Activated T-helper 1 cell treated with anti-CD3 and anti-CD28 coated beads, Interleukin-12 subunit alpha, Interleukin-12 subunit beta, Interleukin-2, Interleukin-4 antibody, amounts not matched to agents 30 ng/mL and 10 ng/mL and 1 ng/mL, durations not matched to agents 14 hours and 24 hours and 36 hours (primary cell): Measurements from ENCODE around the gene MAOB. TPM values are rescaled to one million over a fixed set of nuclear protein-coding genes. Genes with fewer than 3 reads are reported as not detected.

Experiments used
- DNase-seq: peaks from one replicate; pipeline ENCODE4 v3.0.0; 2021; ENCODE audit warnings: low spot score
- H3K27ac Mint-ChIP-seq: one replicate; pipeline ENCODE4 v1.8.0; 2021; ENCODE audit warnings: mild to moderate bottlenecking, mixed read lengths
- H3K27me3 Mint-ChIP-seq: one replicate; pipeline ENCODE4 v1.8.0; 2022; ENCODE audit warnings: mild to moderate bottlenecking, moderate library complexity, mixed read lengths; ENCODE audit not compliant: insufficient read depth
- H3K36me3 Mint-ChIP-seq: one replicate; pipeline ENCODE4 v1.8.0; 2021; ENCODE audit warnings: low read depth, mixed read lengths
- H3K4me1 Mint-ChIP-seq: one replicate; pipeline ENCODE4 v1.8.0; 2021; ENCODE audit warnings: low read depth, mixed read lengths
- H3K4me3 Mint-ChIP-seq: one replicate; pipeline ENCODE4 v1.8.0; 2021; ENCODE audit warnings: mild to moderate bottlenecking, moderate library complexity, mixed read lengths
- H3K9me3 Mint-ChIP-seq: one replicate; pipeline ENCODE4 v1.8.0; 2021; ENCODE audit warnings: mixed read lengths
- intact Hi-C: fragments of 100-400 bp; cut with micrococcal nuclease; formaldehyde crosslinking; loops from one replicate; pipeline ENCODE4 v1.15.1; 2024
- total RNA-seq: library from RNA; stranded (reverse); gene quantifications from 2 replicates; pipeline ENCODE4 v1.2.3, GENCODE V29; 2022

The MAOB gene
- total RNA-seq, 1 donor from 2014 or later = not detected

DNA sequence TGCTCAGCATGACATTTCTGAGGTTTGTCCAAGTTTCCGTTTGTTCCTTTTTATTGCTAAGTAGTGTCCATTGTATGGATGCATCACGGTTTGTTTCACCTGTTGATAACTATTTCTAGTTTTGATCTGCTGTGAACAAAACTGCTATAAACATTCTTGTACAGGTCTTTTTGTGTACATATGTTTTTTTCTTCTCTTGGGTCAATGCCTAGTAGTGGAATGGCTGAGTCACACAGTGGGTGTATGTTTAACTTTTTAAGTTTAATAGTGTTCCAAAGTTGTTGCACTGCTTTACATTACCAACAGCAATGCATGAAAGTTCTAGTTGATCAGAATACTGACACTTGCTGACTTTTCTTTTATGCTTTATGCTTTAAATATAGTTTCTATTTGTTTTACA lies 76.7 kb downstream of the MAOB start:
- intact Hi-C loops = no loop called here
- DNase-seq = no peak
- Mint-ChIP-seq H3K4me3 (no peak overlapping the region), H3K4me1 (no peaks in the 10 kb centered on the region), H3K9me3 (no peaks in the 10 kb centered on the region), H3K27me3 (no peaks in the 10 kb centered on the region), H3K36me3 (no peaks in the 10 kb centered on the region), H3K27ac (no peak overlapping the region)

DNA sequence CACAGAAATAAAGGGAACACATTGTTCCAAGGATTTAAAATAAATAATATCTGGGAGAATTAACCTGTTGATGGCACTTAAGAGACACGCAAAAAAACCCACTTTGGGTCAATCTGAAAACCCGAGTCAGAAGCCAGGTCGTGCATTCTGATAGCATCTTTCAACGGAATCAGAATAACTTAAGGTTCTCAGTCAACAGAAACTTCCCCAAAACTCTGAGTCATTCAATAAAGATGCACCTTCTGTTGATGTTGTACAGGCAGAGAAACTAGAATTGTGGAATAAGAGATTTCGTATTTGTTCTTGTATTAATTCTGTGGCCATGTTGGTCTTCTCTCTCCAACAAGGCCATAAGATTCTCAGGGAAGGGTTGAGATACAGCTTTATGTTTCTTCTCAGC lies 78.2 kb downstream of the MAOB start:
- intact Hi-C loops = no loop called here
- H3K4me3 Mint-ChIP-seq = no peak overlapping the region
- no peak overlapping the region for H3K27ac Mint-ChIP-seq
- DNase-seq = no peak
- no peaks in the 10 kb centered on the region for H3K36me3 Mint-ChIP-seq
- H3K27me3 Mint-ChIP-seq = no peaks in the 10 kb centered on the region
- no peaks in the 10 kb centered on the region for H3K9me3 Mint-ChIP-seq
- no peaks in the 10 kb centered on the region for H3K4me1 Mint-ChIP-seq

DNA sequence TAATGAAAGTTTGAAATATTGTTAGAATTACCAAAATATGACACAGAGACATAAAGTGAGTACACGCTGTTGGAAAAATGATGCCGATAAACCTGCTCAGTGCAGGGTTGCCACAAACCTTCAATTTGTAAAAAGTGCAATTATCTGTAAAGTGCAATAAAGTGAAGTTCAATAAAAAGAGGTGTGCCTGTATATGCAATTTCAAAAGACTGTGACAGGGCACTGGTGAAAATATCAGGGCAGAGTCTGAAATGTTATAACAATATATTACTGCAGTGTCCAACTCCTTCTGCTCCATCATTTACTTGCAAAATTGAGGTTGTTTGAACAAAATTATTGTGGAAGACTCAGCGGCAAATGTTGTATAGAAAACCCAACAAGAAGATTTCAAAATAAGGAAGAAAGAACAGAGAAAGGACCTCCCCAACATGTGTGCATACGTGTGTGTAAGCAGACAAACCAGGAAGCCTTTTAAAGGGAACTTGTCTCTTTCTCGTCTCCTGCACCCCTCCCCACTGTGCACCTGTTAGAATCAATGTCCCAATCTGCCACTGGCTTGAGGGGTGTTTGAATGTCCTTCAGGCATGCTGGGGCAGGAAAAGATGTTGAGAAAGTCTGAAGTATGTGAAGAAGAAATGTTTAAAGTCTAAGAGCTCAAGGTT lies 96.2 kb downstream of the MAOB start:
- DNase-seq = no peak
- H3K9me3 Mint-ChIP-seq = no peaks in the 10 kb centered on the region
- no peak overlapping the region for H3K27ac Mint-ChIP-seq
- no peak overlapping the region for H3K4me3 Mint-ChIP-seq
- intact Hi-C loops = no loop called here
- no peaks in the 10 kb centered on the region for H3K36me3 Mint-ChIP-seq
- no peaks in the 10 kb centered on the region for H3K27me3 Mint-ChIP-seq
- H3K4me1 Mint-ChIP-seq = no peaks in the 10 kb centered on the region

DNA sequence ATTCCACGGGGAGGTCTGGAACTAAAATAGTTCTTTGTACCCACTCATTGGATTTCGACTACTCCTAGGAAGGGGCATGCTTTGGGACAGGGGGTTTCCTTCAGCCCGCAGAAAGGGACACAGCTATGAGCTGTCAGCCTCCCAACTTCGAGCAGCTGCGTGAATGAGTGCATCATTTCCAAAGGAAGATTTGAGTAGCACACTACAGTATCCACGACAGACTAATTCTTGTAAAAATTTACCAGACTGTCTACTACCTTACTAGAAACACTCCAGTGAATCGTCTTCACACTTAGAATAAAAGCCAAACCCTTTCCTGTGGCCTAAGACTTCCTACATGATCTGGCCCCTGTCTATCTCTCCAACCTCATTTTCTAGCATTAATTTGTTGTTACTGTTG lies 124.2 kb downstream of the MAOB start:
- H3K27ac Mint-ChIP-seq = no peak overlapping the region
- H3K27me3 Mint-ChIP-seq = no peaks in the 10 kb centered on the region
- no peaks in the 10 kb centered on the region for H3K9me3 Mint-ChIP-seq
- H3K4me3 Mint-ChIP-seq = no peak overlapping the region
- no peak for DNase-seq
- intact Hi-C loops = no loop called here
- H3K4me1 Mint-ChIP-seq = no peaks in the 10 kb centered on the region
- no peaks in the 10 kb centered on the region for H3K36me3 Mint-ChIP-seq

DNA sequence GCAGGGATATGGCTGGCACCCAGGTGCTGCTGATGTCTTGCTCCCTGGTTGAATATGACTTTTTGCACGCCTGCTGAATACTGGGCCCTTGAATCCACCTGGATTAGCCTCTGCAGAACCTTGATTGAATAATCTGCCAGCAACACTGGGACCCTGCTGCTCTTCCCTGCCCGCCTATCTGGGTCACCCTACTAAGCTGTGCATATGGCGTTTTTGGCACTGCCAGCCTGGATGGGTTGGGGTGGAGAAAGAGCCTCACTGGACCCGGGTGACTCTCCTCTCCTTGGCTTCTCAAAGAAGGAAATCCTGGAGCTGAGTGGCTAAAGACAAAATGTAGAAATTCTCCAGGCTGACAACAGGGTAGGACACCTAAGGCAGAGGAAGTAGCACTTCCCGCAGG lies 126.2 kb downstream of the MAOB start:
- Mint-ChIP-seq H3K27me3 (no peaks in the 10 kb centered on the region), H3K9me3 (no peaks in the 10 kb centered on the region), H3K4me1 (no peaks in the 10 kb centered on the region), H3K4me3 (no peak overlapping the region), H3K36me3 (no peaks in the 10 kb centered on the region), H3K27ac (no peak overlapping the region)
- DNase-seq = no peak
- intact Hi-C loops = no loop called here

DNA sequence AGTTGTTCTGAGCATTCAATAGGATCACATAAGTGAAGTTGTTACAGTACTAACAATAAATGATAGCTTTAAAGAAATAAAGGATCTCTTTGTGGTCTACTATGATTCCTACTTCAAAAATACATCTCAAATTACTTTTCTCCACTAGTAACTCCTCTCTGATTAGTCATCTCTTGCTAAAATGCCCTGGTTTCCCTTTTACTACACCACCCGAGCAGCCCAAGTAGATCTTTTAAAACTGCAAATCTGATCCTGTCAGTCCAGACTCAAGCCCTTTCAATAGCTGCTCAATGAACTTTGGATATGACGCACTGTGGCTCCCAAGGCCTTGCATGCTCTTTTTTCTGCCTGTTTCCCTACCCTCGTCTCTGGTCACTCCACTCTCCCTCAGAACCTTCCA lies 128.6 kb downstream of the MAOB start:
- intact Hi-C loops = no loop called here
- DNase-seq = no peak
- H3K4me1 Mint-ChIP-seq = peaks cover 4% of the 10 kb centered on the region
- no peak overlapping the region for H3K4me3 Mint-ChIP-seq
- no peaks in the 10 kb centered on the region for H3K27me3 Mint-ChIP-seq
- no peaks in the 10 kb centered on the region for H3K9me3 Mint-ChIP-seq
- no peaks in the 10 kb centered on the region for H3K36me3 Mint-ChIP-seq
- no peak overlapping the region for H3K27ac Mint-ChIP-seq

DNA sequence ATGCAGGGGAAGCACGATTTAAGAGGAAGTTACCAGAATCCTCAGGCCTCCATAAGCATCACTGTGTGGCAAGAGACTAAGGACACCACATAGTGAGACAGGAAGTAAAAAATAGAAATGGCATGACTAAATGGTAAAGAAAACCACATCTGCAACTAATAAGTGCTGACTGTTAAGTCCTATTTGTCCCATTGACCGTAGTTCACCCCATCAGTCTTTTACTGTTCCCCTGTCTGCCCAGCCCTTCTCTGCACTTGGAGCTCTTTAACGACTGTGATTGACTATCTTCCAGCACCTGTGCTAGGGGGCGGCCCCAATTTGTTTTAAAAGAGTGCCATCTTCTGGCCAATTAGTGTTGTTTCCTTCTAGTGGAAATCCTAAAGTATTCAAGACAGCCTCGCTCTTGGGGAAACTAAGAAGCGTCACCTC lies 132.0 kb downstream of the MAOB start:
- no peak overlapping the region for H3K27ac Mint-ChIP-seq

DNA sequence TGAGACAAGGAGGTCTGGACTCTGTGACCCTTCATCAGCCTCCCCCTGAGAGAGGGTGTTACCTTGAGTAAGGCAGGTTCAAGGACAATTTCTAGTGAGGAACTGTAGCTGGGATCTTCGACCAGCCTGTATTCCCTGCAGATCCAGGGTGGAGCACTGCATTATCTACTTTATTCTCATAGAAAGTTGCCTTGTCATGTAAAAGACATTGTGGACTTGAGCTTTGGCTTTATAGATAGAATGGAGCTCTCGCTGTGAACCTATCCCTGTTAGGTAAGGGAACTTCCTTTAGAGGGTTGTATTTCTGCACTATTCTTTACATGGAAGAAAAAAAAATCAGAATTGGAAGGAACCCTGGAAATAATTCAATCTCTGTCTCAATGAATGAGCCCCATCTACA lies 134.8 kb downstream of the MAOB start:
- Mint-ChIP-seq H3K36me3 (no peaks in the 10 kb centered on the region), H3K4me1 (peaks cover 4% of the 10 kb centered on the region)
- intact Hi-C loops = no loop called here

More for the DNA sequence above, 132.0 kb downstream of the MAOB start:
- no peak overlapping the region for H3K4me3 Mint-ChIP-seq
- peak; percentile 3 for DNase-seq
- H3K9me3 Mint-ChIP-seq = no peaks in the 10 kb centered on the region
- intact Hi-C loops = loop anchor here (1.0 to 2.0 kb wide), 2 partner anchors 401 to 1969 kb away; no protein-coding TSS in a partner anchor
- peaks cover 1% of the 10 kb centered on the region for H3K27me3 Mint-ChIP-seq
- H3K4me1 Mint-ChIP-seq = peaks cover 4% of the 10 kb centered on the region
- H3K36me3 Mint-ChIP-seq = no peaks in the 10 kb centered on the region

DNA sequence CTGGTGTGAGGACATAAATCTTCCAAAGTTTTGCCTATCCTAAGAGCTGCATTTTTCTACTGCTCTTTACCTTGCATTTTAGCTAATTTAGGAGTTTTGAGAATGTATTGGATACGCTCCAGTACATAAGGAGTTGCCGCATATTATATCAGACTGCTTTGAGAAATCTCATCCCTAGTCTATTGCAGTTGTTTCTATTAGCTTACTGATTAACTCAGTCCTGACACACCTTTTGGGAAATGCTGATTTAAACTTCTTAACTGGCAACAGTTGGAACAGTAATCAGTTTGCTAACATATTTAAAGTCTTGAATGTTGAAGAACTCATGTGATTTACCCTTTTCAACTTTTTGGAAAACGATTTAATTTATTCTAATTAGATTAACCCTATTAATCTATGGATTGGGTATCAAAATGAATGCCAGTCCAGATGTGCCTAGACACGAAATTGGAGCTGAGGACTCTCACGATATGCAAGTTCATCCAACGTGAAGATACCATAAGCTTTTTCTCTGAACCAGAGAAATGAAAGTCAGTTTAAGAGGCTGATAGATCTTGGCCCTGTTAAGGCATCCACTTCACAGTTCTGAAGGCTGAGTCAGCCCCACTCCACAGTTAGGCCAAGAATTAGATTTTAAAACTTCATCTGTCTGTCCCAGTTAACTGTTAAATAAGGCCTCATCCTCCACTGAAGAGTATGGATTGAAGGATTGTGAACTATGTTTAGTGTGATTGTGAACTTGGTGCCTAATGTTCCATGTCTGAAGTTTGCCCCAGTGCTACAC lies 136.1 kb downstream of the MAOB start:
- DNase-seq = no peak
- Mint-ChIP-seq H3K9me3 (no peaks in the 10 kb centered on the region), H3K27me3 (peaks cover 1% of the 10 kb centered on the region), H3K36me3 (no peaks in the 10 kb centered on the region), H3K4me1 (peaks cover 4% of the 10 kb centered on the region), H3K4me3 (no peak overlapping the region), H3K27ac (no peak overlapping the region)
- intact Hi-C loops = no loop called here

More for the DNA sequence above, 134.8 kb downstream of the MAOB start:
- DNase-seq = no peak
- peaks cover 1% of the 10 kb centered on the region for H3K27me3 Mint-ChIP-seq
- H3K9me3 Mint-ChIP-seq = no peaks in the 10 kb centered on the region
- H3K27ac Mint-ChIP-seq = no peak overlapping the region
- H3K4me3 Mint-ChIP-seq = no peak overlapping the region

DNA sequence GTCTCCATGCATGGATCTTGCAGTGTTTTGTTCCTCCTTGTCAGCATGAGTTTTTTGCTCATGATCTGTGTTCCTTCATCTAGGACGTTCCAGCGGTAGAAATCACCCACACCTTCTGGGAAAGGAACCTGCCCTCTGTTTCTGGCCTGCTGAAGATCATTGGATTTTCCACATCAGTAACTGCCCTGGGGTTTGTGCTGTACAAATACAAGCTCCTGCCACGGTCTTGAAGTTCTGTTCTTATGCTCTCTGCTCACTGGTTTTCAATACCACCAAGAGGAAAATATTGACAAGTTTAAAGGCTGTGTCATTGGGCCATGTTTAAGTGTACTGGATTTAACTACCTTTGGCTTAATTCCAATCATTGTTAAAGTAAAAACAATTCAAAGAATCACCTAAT lies 138.0 kb downstream of the MAOB start:
- Mint-ChIP-seq H3K27ac (no peak overlapping the region), H3K36me3 (no peaks in the 10 kb centered on the region), H3K27me3 (peaks cover 1% of the 10 kb centered on the region), H3K4me3 (no peak overlapping the region), H3K9me3 (no peaks in the 10 kb centered on the region), H3K4me1 (no peaks in the 10 kb centered on the region)
- no peak for DNase-seq
- intact Hi-C loops = no loop called here

DNA sequence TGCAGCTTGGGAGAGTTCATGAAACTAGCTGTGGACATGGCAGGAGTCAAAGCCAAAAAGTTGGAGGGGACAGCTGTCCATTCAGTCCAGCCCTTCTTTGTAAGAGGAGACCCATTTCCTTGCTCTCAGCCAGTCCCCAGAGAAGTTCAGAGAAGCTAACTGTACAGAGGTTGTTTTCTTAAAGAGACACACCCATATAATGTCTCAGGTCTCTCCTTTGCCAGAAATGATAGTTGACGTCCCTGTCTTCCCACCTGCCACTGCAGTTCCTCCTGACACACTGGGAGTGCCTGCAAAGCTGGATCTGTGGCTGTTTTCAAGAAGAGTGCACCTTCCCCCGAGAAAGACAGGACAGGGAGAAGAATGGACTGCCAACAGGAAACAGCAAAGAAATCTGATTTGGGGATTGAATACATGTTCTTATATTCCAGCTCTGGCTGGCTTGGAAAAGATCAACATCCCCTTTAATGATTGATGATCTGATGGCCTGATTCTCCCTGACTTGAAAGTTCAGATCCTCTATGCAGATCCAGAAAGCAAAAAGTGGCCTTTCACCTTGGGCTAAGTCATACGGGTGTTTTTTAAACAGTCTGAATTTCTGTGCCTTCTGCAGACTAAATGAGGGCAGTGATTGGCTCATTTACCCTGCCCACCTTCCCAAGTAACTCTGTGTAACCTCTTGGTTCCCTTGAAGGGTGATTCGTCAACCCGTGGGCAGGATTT lies 139.0 kb downstream of the MAOB start:
- intact Hi-C loops = no loop called here
- H3K36me3 Mint-ChIP-seq = no peaks in the 10 kb centered on the region
- H3K4me3 Mint-ChIP-seq = no peak overlapping the region
- H3K9me3 Mint-ChIP-seq = no peaks in the 10 kb centered on the region
- no peak for DNase-seq
- H3K27ac Mint-ChIP-seq = no peak overlapping the region
- no peaks in the 10 kb centered on the region for H3K4me1 Mint-ChIP-seq
- peaks cover 1% of the 10 kb centered on the region for H3K27me3 Mint-ChIP-seq

DNA sequence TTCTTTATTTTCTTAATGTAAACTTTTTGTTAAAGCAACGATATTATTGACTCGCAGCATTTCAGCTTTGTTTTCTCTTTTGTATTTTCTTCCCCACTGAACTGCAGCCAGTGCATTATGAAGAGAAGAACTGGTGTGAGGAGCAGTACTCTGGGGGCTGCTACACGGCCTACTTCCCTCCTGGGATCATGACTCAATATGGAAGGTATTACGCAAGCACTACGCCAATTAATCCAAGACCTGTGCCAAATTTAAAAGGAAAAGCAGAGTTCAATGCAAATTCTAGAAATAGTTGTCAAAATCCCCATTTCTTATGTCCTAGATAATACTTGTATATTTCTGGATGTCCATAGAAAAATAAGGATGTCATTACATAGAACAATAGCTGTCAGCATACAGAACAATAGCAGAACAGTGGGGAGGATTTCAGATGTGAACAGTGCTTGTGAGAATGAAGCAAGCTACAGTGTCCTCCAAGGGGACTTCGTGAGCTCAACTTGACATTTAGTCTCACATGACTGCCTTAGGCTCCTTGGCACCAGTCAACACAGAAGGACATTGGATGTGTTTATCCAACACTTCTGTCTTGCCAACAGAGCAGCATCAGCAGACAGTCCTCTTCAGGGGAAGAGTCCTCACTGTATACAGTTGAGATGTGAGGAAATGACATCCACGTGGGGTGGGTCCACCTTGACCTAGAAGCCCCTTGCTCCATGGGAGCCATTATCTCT lies 140.2 kb downstream of the MAOB start:
- Mint-ChIP-seq H3K36me3 (no peaks in the 10 kb centered on the region), H3K4me3 (no peak overlapping the region), H3K27me3 (peaks cover under 1% of the 10 kb centered on the region), H3K4me1 (no peaks in the 10 kb centered on the region), H3K27ac (no peak overlapping the region), H3K9me3 (no peaks in the 10 kb centered on the region)
- no peak for DNase-seq
- intact Hi-C loops = no loop called here
